ENCODE measurements around the gene PGLYRP4. TPM values are rescaled to one million over a fixed set of nuclear protein-coding genes. Genes with fewer than 3 reads are reported as not detected.

The PGLYRP4 gene
- total RNA-seq, 2 donors from 2014 or later, result not detected

DNA sequence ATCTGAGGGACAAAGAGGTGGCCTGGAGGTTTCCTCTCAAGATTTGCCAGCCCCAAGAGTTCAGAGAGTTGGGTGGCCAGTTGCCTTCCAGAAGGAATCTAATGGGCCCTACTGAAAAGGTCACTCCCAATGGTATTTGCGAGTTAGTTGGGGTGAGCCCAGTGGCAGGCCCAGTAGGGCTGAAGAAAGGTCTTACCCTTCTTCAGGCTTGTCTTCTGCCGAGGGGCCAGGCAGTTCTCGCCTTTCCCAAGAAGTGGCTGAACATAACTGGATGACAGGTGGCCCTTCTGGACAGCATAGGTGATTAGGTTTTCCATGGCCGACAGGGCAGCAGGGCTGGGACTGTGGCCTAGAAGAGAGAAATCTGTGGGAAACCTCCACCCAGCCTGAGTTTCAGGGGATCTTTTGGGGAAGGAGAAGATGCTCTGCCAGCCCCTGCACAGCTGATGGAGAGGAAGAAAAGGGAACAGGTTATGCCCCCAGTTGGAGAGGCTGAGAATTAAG is 7.2 kb downstream of the PGLYRP4 start:
- H3K9me3 ChIP-seq (ENCODE audit: control insufficient read depth, low read length), result no peaks in the 10 kb centered on the region
- no peak overlapping the region for H3K4me3 ChIP-seq (ENCODE audit: low read length)
- Mint-ChIP-seq H3K9me3 (no peaks in the 10 kb centered on the region), H3K27me3 (ENCODE audit: insufficient read depth) (peaks cover 8% of the 10 kb centered on the region), H3K36me3 (ENCODE audit: low read depth) (no peaks in the 10 kb centered on the region), H3K4me1 (peaks cover 32% of the 10 kb centered on the region), H3K27ac (no peak overlapping the region), H3K4me3 (no peak overlapping the region)
- peaks cover 3% of the 10 kb centered on the region for H3K27me3 ChIP-seq (ENCODE audit: control insufficient read depth, insufficient read depth, low read length, poor library complexity, severe bottlenecking)
- TF ChIP-seq, protein P1, sequence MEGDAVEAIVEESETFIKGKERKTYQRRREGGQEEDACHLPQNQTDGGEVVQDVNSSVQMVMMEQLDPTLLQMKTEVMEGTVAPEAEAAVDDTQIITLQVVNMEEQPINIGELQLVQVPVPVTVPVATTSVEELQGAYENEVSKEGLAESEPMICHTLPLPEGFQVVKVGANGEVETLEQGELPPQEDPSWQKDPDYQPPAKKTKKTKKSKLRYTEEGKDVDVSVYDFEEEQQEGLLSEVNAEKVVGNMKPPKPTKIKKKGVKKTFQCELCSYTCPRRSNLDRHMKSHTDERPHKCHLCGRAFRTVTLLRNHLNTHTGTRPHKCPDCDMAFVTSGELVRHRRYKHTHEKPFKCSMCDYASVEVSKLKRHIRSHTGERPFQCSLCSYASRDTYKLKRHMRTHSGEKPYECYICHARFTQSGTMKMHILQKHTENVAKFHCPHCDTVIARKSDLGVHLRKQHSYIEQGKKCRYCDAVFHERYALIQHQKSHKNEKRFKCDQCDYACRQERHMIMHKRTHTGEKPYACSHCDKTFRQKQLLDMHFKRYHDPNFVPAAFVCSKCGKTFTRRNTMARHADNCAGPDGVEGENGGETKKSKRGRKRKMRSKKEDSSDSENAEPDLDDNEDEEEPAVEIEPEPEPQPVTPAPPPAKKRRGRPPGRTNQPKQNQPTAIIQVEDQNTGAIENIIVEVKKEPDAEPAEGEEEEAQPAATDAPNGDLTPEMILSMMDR (conservative IDR thresholded peaks at IDR 0.05), result no peak
- no peaks in the 10 kb centered on the region for H3K36me3 ChIP-seq (ENCODE audit: control insufficient read depth, insufficient read depth, low read length)
- no peak overlapping the region for H3K27ac ChIP-seq (ENCODE audit: low read depth, low read length)
- 91 to 93% methylated on average over 3 to 4 of the region's 4 CpGs for WGBS, 2 experiments (ENCODE audit: insufficient coverage in 1 of 2, insufficient read length in 1 of 2)
- peak; percentile 20 for DNase-seq
- peaks cover 15% of the 10 kb centered on the region for H3K4me1 ChIP-seq (ENCODE audit: control insufficient read depth, insufficient read depth, low read length)
- no peak overlapping the region for H3K9ac ChIP-seq (ENCODE audit: extremely low read depth, low read length, poor library complexity, severe bottlenecking)

DNA sequence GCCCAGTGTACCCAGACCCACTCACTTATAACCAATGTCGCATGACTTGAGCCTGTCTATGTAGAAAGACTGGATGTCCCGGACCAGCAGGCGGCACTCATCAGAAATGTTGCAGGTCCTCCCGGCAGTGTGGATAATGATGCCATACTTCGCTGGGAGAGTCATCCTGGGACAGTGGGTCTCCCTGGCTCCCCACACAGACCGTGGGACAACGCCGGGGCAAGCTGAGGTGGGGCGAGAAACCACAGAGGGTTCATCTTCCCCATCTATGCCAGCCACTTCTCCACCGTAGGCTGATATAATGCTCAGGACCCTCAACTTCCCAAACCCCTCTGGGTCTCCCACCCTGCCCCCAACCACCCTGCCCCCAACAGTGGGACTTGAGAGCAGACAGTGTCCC is 8.3 kb downstream of the PGLYRP4 start:
- no peaks in the 10 kb centered on the region for H3K36me3 Mint-ChIP-seq (ENCODE audit: low read depth)

DNA sequence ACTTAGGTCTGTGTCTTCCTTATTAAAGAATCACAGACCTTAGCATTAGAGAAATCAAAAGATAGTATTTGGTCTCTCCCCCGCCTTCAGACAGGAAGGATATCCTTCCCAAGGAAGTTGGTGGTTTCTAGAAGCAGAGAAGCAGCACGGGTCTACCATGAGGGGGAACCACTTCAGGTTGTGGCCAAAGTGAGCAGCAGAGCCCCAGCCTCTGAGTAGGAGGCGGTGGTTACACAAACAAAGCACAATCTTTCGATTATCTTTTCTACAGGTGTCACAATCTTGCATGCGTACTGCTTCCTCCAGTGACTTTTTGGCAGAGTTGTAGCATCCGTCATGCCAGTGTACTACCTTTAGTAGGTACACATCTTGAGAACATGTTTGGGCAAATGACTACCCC is 8.8 kb downstream of the PGLYRP4 start:
- 87 to 90% methylated on average over 6 of the region's 6 CpGs for WGBS, 2 experiments (ENCODE audit: insufficient coverage in 1 of 2, insufficient read length in 1 of 2)
- no peaks in the 10 kb centered on the region for H3K36me3 ChIP-seq (ENCODE audit: control insufficient read depth, insufficient read depth, low read length)
- Mint-ChIP-seq H3K9me3 (no peaks in the 10 kb centered on the region), H3K4me1 (peaks cover 32% of the 10 kb centered on the region), H3K27me3 (ENCODE audit: insufficient read depth) (peaks cover 5% of the 10 kb centered on the region), H3K4me3 (no peak overlapping the region), H3K36me3 (ENCODE audit: low read depth) (no peaks in the 10 kb centered on the region), H3K27ac (no peak overlapping the region)
- peaks cover 15% of the 10 kb centered on the region for H3K4me1 ChIP-seq (ENCODE audit: control insufficient read depth, insufficient read depth, low read length)
- no peak for DNase-seq
- peaks cover 3% of the 10 kb centered on the region for H3K27me3 ChIP-seq (ENCODE audit: control insufficient read depth, insufficient read depth, low read length, poor library complexity, severe bottlenecking)
- TF ChIP-seq, protein P1 (conservative IDR thresholded peaks at IDR 0.05), result no peak
- no peaks in the 10 kb centered on the region for H3K9me3 ChIP-seq (ENCODE audit: control insufficient read depth, low read length)
- H3K9ac ChIP-seq (ENCODE audit: extremely low read depth, low read length, poor library complexity, severe bottlenecking), result no peak overlapping the region
- no peak overlapping the region for H3K4me3 ChIP-seq (ENCODE audit: low read length)
- H3K27ac ChIP-seq (ENCODE audit: low read depth, low read length), result no peak overlapping the region

More for the DNA sequence above, 8.3 kb downstream of the PGLYRP4 start:
- no peaks in the 10 kb centered on the region for H3K9me3 Mint-ChIP-seq
- H3K4me3 Mint-ChIP-seq, result no peak overlapping the region
- Histone ChIP-seq H3K36me3 (ENCODE audit: control insufficient read depth, insufficient read depth, low read length) (no peaks in the 10 kb centered on the region), H3K9ac (ENCODE audit: extremely low read depth, low read length, poor library complexity, severe bottlenecking) (no peak overlapping the region), H3K4me1 (ENCODE audit: control insufficient read depth, insufficient read depth, low read length) (peaks cover 15% of the 10 kb centered on the region), H3K9me3 (ENCODE audit: control insufficient read depth, low read length) (no peaks in the 10 kb centered on the region), H3K27ac (ENCODE audit: low read depth, low read length) (no peak overlapping the region), H3K4me3 (ENCODE audit: low read length) (no peak overlapping the region), H3K27me3 (ENCODE audit: control insufficient read depth, insufficient read depth, low read length, poor library complexity, severe bottlenecking) (peaks cover 3% of the 10 kb centered on the region)
- peaks cover 5% of the 10 kb centered on the region for H3K27me3 Mint-ChIP-seq (ENCODE audit: insufficient read depth)
- peaks cover 32% of the 10 kb centered on the region for H3K4me1 Mint-ChIP-seq
- TF ChIP-seq, protein P1 (conservative IDR thresholded peaks at IDR 0.05), result no peak
- no peak overlapping the region for H3K27ac Mint-ChIP-seq
- peak; percentile 25 for DNase-seq
- WGBS, 2 experiments (ENCODE audit: insufficient coverage in 1 of 2, insufficient read length in 1 of 2), result 94 to 96% methylated on average over 8 to 10 of the region's 10 CpGs

All from endodermal cell (in vitro differentiated cells).